Neural progenitor cell (in vitro differentiated cells): ENCODE data around the gene KSR1. TPM values are rescaled to one million over a fixed set of nuclear protein-coding genes. Genes with fewer than 3 reads are reported as not detected.

Experiments
- DNase-seq: peaks from one replicate; pipeline ENCODE4 v3.0.0-alpha.2; 2016; ENCODE audit warnings: low spot score
- H2AFZ ChIP-seq: fragments of 200-600 bp; sonication (generic); replicated peaks from 2 replicates; pipeline ENCODE4 v1.6.1; 2016; ENCODE audit warnings: antibody characterized with exemption
- H3F3A ChIP-seq: fragments of 200-600 bp; sonication (generic); 2 replicates; pipeline ENCODE4 v1.6.1; 2016; ENCODE audit warnings: antibody characterized with exemption, low read depth
- H3K27ac ChIP-seq: fragments of 200-600 bp; sonication (generic); 2 replicates; pipeline ENCODE4 v1.5.1; 2016; ENCODE audit warnings: mild to moderate bottlenecking
- H3K27me3 ChIP-seq: fragments of 200-600 bp; sonication (generic); 2 replicates; pipeline ENCODE4 v1.6.1; 2016; ENCODE audit warnings: mild to moderate bottlenecking, moderate library complexity
- H3K36me3 ChIP-seq: fragments of 200-600 bp; sonication (generic); 2 replicates; pipeline ENCODE4 v1.5.1; 2016
- H3K4me1 ChIP-seq: fragments of 200-600 bp; sonication (generic); 2 replicates; pipeline ENCODE4 v1.6.1; 2016; ENCODE audit warnings: mixed run types
- H3K4me2 ChIP-seq: fragments of 200-600 bp; sonication (generic); 2 replicates; pipeline ENCODE4 v1.6.1; 2016
- H3K4me3 ChIP-seq: fragments of 200-600 bp; sonication (generic); 2 replicates; pipeline ENCODE4 v1.5.1; 2016
- H3K79me2 ChIP-seq: fragments of 200-600 bp; sonication (generic); 2 replicates; pipeline ENCODE4 v1.6.1; 2016; ENCODE audit warnings: low read depth
- H3K9ac ChIP-seq: fragments of 200-600 bp; sonication (generic); 2 replicates; pipeline ENCODE4 v1.6.1; 2016
- H3K9me3 ChIP-seq: fragments of 200-600 bp; sonication (generic); 2 replicates; pipeline ENCODE4 v1.5.1; 2016; ENCODE audit warnings: low read depth
- H4K20me1 ChIP-seq: fragments of 200-600 bp; sonication (generic); 2 replicates; pipeline ENCODE4 v1.6.1; 2016; ENCODE audit warnings: low read depth
- H3K27ac Mint-ChIP-seq: 3 replicates; pipeline ENCODE4 v1.8.0; 2021; ENCODE audit warnings: mixed read lengths
- H3K27me3 Mint-ChIP-seq: 2 replicates; pipeline ENCODE4 v1.8.0; 2022; ENCODE audit warnings: low read depth, mild to moderate bottlenecking, inconsistent platforms, moderate library complexity, mixed read lengths; ENCODE audit not compliant: insufficient read depth
- H3K36me3 Mint-ChIP-seq: 3 replicates; pipeline ENCODE4 v1.8.0; 2021; ENCODE audit warnings: mixed read lengths
- H3K4me1 Mint-ChIP-seq: 3 replicates; pipeline ENCODE4 v1.8.0; 2021; ENCODE audit warnings: mixed read lengths
- H3K4me3 Mint-ChIP-seq: 3 replicates; pipeline ENCODE4 v1.8.0; 2021; ENCODE audit warnings: mild to moderate bottlenecking, moderate library complexity, mixed read lengths
- H3K9me3 Mint-ChIP-seq: 3 replicates; pipeline ENCODE4 v1.8.0; 2020; ENCODE audit warnings: mixed read lengths
- EZH2 ChIP-seq: fragments of 200-600 bp; sonication (generic); IDR thresholded peaks from 2 replicates; pipeline ENCODE4 v1.6.1; 2017; ENCODE audit warnings: antibody characterized with exemption, mild to moderate bottlenecking, moderate library complexity
- EZH2phosphoT487 ChIP-seq: fragments of 200-600 bp; sonication (generic); IDR thresholded peaks from 2 replicates; pipeline ENCODE4 v1.6.1; 2017; ENCODE audit warnings: antibody characterized with exemption
- total RNA-seq: library from RNA; depleted of rRNA; stranded (reverse); fragments of >200 nt; gene quantifications from 2 replicates; pipeline ENCODE4 v1.2.3, GENCODE V29; 2015; ENCODE audit warnings: low replicate concordance
- TF ChIP-seq, protein P1 (sequence below): fragments of 200-600 bp; sonication (generic); IDR thresholded peaks from 2 replicates; pipeline ENCODE4 v1.5.1; 2017; ENCODE audit warnings: antibody characterized with exemption, mild to moderate bottlenecking

KSR1 gene
- total RNA-seq, 1 donor from 2014 or later = 16.4 TPM

GRCh38 chr17:27523712-27524111, 67.5 kb downstream of the KSR1 start:
- H3K27ac ChIP-seq = no peak overlapping the region

DNA sequence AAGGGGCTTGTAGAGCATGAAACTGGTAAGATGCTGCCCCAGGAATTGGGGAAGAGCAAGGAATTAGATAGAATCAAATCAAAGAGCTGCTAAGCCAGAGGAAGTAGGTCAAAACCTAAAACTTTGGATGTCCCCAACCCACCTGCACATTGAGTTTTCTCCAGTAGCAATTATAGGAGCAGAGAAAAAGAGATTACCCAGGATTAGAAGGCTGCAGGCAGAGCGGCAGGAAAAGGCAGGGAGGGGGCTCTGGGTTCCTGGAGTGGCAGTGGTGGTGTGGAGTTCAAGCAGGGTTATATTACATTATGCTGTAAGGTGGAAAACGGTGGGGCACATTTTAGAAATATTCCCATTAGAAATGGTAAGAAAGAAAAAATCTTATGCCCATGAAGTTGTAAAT, 68.3 kb downstream of the KSR1 start:
- Histone ChIP-seq H3K4me3 (no peak overlapping the region), H3K79me2 (peaks cover 64% of the 10 kb centered on the region), H3K4me1 (peaks cover 54% of the 10 kb centered on the region), H3K9me3 (no peaks in the 10 kb centered on the region), H3K4me2 (no peak overlapping the region), H3K27me3 (no peaks in the 10 kb centered on the region), H3K36me3 (no peaks in the 10 kb centered on the region), H2AFZ (no peak overlapping the region), H4K20me1 (peaks cover 59% of the 10 kb centered on the region), H3K27ac (no peak overlapping the region), H3K9ac (no peak overlapping the region), H3F3A (peaks cover 19% of the 10 kb centered on the region)
- Mint-ChIP-seq H3K27ac (no peak overlapping the region), H3K36me3 (no peaks in the 10 kb centered on the region), H3K4me1 (peaks cover 53% of the 10 kb centered on the region), H3K9me3 (no peaks in the 10 kb centered on the region), H3K4me3 (no peak overlapping the region), H3K27me3 (peaks cover 13% of the 10 kb centered on the region)
- TF ChIP-seq EZH2 = no peak
- DNase-seq = no peak

More at GRCh38 chr17:27523712-27524111, 67.5 kb downstream of the KSR1 start:
- peaks cover 54% of the 10 kb centered on the region for H3K4me1 ChIP-seq
- H3K4me2 ChIP-seq = no peak overlapping the region
- no peak for DNase-seq
- H2AFZ ChIP-seq = no peak overlapping the region
- Mint-ChIP-seq H3K27me3 (peaks cover 13% of the 10 kb centered on the region), H3K4me1 (peaks cover 57% of the 10 kb centered on the region), H3K36me3 (no peaks in the 10 kb centered on the region), H3K27ac (no peak overlapping the region), H3K4me3 (no peak overlapping the region), H3K9me3 (no peaks in the 10 kb centered on the region)
- H3F3A ChIP-seq = peaks cover 19% of the 10 kb centered on the region
- no peaks in the 10 kb centered on the region for H3K27me3 ChIP-seq
- H3K79me2 ChIP-seq = peaks cover 60% of the 10 kb centered on the region
- H3K9me3 ChIP-seq = no peaks in the 10 kb centered on the region
- H3K9ac ChIP-seq = no peak overlapping the region
- no peaks in the 10 kb centered on the region for H3K36me3 ChIP-seq
- H4K20me1 ChIP-seq = peaks cover 55% of the 10 kb centered on the region
- TF ChIP-seq EZH2phosphoT487 (no peak), EZH2 (no peak)
- TF ChIP-seq, protein P1, sequence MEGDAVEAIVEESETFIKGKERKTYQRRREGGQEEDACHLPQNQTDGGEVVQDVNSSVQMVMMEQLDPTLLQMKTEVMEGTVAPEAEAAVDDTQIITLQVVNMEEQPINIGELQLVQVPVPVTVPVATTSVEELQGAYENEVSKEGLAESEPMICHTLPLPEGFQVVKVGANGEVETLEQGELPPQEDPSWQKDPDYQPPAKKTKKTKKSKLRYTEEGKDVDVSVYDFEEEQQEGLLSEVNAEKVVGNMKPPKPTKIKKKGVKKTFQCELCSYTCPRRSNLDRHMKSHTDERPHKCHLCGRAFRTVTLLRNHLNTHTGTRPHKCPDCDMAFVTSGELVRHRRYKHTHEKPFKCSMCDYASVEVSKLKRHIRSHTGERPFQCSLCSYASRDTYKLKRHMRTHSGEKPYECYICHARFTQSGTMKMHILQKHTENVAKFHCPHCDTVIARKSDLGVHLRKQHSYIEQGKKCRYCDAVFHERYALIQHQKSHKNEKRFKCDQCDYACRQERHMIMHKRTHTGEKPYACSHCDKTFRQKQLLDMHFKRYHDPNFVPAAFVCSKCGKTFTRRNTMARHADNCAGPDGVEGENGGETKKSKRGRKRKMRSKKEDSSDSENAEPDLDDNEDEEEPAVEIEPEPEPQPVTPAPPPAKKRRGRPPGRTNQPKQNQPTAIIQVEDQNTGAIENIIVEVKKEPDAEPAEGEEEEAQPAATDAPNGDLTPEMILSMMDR = no peak
- no peak overlapping the region for H3K4me3 ChIP-seq

GRCh38 chr17:27525316-27525715, 69.1 kb downstream of the KSR1 start:
- H3K9me3 Mint-ChIP-seq = no peaks in the 10 kb centered on the region
- no peaks in the 10 kb centered on the region for H3K36me3 Mint-ChIP-seq
- H3K36me3 ChIP-seq = no peaks in the 10 kb centered on the region
- DNase-seq = no peak
- H3K79me2 ChIP-seq = peaks cover 62% of the 10 kb centered on the region
- H3K9ac ChIP-seq = no peak overlapping the region
- H3K4me3 ChIP-seq = no peak overlapping the region
- H3K4me2 ChIP-seq = no peak overlapping the region
- H3K4me1 ChIP-seq = peaks cover 47% of the 10 kb centered on the region
- TF ChIP-seq EZH2 (no peak), EZH2phosphoT487 (no peak)
- TF ChIP-seq, protein P1 = no peak
- H2AFZ ChIP-seq = no peak overlapping the region
- no peak overlapping the region for H3K27ac ChIP-seq
- H4K20me1 ChIP-seq = peaks cover 57% of the 10 kb centered on the region
- peaks cover 13% of the 10 kb centered on the region for H3K27me3 Mint-ChIP-seq
- H3K4me1 Mint-ChIP-seq = peaks cover 47% of the 10 kb centered on the region
- H3K27ac Mint-ChIP-seq = no peak overlapping the region
- H3K4me3 Mint-ChIP-seq = no peak overlapping the region
- H3K9me3 ChIP-seq = no peaks in the 10 kb centered on the region
- H3F3A ChIP-seq = peaks cover 19% of the 10 kb centered on the region
- H3K27me3 ChIP-seq = no peaks in the 10 kb centered on the region

DNA sequence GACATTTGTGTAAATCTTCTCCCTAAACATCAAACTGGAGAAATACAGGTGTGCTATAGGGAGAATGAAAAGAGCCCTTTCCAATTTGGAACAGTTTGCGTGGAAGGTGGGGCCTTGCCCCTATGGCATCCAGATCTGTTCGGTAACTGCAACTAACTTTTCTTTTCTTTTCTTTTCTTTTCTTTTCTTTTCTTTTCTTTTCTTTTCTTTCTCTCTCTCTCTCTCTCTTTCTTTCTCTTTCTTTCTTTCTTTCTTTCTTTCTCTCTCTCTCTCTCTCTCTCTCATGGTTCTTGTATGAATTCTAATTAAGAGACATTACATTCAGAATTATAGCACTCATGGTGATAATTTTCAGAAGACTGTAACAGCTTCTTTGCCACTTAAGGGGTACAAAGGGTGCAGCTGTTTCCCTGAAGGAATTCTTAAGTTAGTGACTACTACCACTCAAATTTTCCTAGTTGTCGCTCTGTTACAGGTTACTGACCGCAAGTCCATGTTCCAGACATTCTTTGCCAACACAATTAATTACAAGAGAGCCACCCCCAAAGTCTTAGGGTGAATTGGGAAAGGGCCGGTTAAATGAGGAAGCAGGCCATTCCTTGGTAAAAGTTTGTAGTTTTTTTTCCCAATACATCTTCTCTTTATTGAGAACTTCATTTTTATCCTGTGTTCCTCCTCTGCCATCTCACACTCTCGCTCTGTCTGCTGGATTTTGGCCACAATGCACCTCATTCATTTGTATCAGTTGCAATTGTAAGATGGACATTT, 69.8 kb downstream of the KSR1 start:
- no peak overlapping the region for H3K9ac ChIP-seq
- Mint-ChIP-seq H3K36me3 (no peaks in the 10 kb centered on the region), H3K9me3 (no peaks in the 10 kb centered on the region), H3K27ac (peak overlapping the region; percentile 67), H3K27me3 (peaks cover 13% of the 10 kb centered on the region), H3K4me1 (peaks cover 42% of the 10 kb centered on the region), H3K4me3 (no peak overlapping the region)
- H3F3A ChIP-seq = peaks cover 19% of the 10 kb centered on the region
- no peaks in the 10 kb centered on the region for H3K27me3 ChIP-seq
- H3K9me3 ChIP-seq = no peaks in the 10 kb centered on the region
- H3K36me3 ChIP-seq = no peaks in the 10 kb centered on the region
- peak overlapping the region; percentile 59 for H3K4me2 ChIP-seq
- DNase-seq = no peak
- peaks cover 55% of the 10 kb centered on the region for H4K20me1 ChIP-seq
- no peak overlapping the region for H2AFZ ChIP-seq
- TF ChIP-seq, protein P1 = no peak
- TF ChIP-seq EZH2phosphoT487 (no peak), EZH2 (no peak)
- peaks cover 40% of the 10 kb centered on the region for H3K4me1 ChIP-seq
- H3K79me2 ChIP-seq = peaks cover 56% of the 10 kb centered on the region
- no peak overlapping the region for H3K4me3 ChIP-seq
- no peak overlapping the region for H3K27ac ChIP-seq
